Coronary artery (tissue), 2 donors: ENCODE results near the gene KDM3A.
A peak's percentile ranks its signal among the peaks of the same experiment; 100 is the strongest.

Source experiments
- DNase-seq: peaks from one replicate; pipeline ENCODE4 v3.0.0-alpha.2; 2017; ENCODE audit warnings: low spot score
- H3K27ac ChIP-seq, 2 donors: fragments of 200-600 bp; sonication (generic); one replicate each; pipeline ENCODE4 v1.5.1; 2016 to 2019
- H3K4me3 ChIP-seq: fragments of 200-600 bp; sonication (generic); 2 replicates; pipeline ENCODE4 v1.5.1; 2016; ENCODE audit warnings: mild to moderate bottlenecking, moderate library complexity
- CTCF ChIP-seq: fragments of 200-600 bp; sonication (generic); IDR thresholded peaks from one replicate; pipeline ENCODE4 v1.5.1; 2019; ENCODE audit warnings: antibody characterized with exemption

The KDM3A gene

GRCh38 chr2:86443631-86444350 is 2.6 kb downstream of the KDM3A start:
- no peak for TF ChIP-seq CTCF
- peak overlapping the region in 1 of 2 donors; percentile 99 for H3K27ac ChIP-seq
- no peak for DNase-seq
- peak overlapping the region; percentile 92 for H3K4me3 ChIP-seq

GRCh38 chr2:86445436-86445835 is 4.3 kb downstream of the KDM3A start:
- no peak for TF ChIP-seq CTCF
- DNase-seq: no peak
- Histone ChIP-seq H3K4me3 (no peak overlapping the region), H3K27ac (no peak overlapping the region)

GRCh38 chr2:86446060-86446459 is 4.9 kb downstream of the KDM3A start:
- no peak for TF ChIP-seq CTCF
- no peak overlapping the region for H3K4me3 ChIP-seq
- H3K27ac ChIP-seq: no peak overlapping the region
- no peak for DNase-seq

- H3K27ac ChIP-seq: peak overlapping the region in 1 of 2 donors; percentile 44
- no peak for DNase-seq
Measured at GRCh38 chr2:86453836-86454235, 12.7 kb downstream of the KDM3A start.

GRCh38 chr2:86454238-86454637 is 13.1 kb downstream of the KDM3A start:
- Histone ChIP-seq H3K27ac (peak overlapping the region in 1 of 2 donors; percentile 44), H3K4me3 (no peak overlapping the region)
- no peak for TF ChIP-seq CTCF
- no peak for DNase-seq

More at GRCh38 chr2:86453836-86454235, 12.7 kb downstream of the KDM3A start:
- TF ChIP-seq CTCF: no peak
- H3K4me3 ChIP-seq: no peak overlapping the region

- DNase-seq: no peak
- no peak for TF ChIP-seq CTCF
Measured at GRCh38 chr2:86455181-86455580, 14.0 kb downstream of the KDM3A start.

GRCh38 chr2:86461042-86461743 is 20.0 kb downstream of the KDM3A start:
- Histone ChIP-seq H3K27ac (no peak overlapping the region), H3K4me3 (no peak overlapping the region)
- DNase-seq: no peak
- no peak for TF ChIP-seq CTCF

More at GRCh38 chr2:86455181-86455580, 14.0 kb downstream of the KDM3A start:
- Histone ChIP-seq H3K4me3 (no peak overlapping the region), H3K27ac (no peak overlapping the region)
